Gastrocnemius medialis (tissue), 4 donors: ENCODE results near the gene PCK2.

Source experiments
- POLR2A ChIP-seq, 2 donors: fragments of 450-650 bp; IDR thresholded peaks; one replicate each; pipeline ENCODE4 v1.6.1; 2017; ENCODE audit warnings: antibody characterized with exemption in 2 of 2, mild to moderate bottlenecking in 2 of 2, moderate library complexity in 2 of 2
- TF ChIP-seq, protein P1 (sequence below), 5 experiments: fragments of 450-650 bp in 3 of 5; fragments of 200-600 bp in 2 of 5; sonication (generic) in 2 of 5; IDR thresholded peaks in 4 of 5; conservative IDR thresholded peaks in 1 of 5; 1 replicate in 4 of 5; 2 replicates in 1 of 5; pipeline ENCODE4 v1.5.1; 2016 to 2019; ENCODE audit warnings: antibody characterized with exemption in 5 of 5, mild to moderate bottlenecking in 3 of 5, moderate library complexity in 3 of 5

DNA sequence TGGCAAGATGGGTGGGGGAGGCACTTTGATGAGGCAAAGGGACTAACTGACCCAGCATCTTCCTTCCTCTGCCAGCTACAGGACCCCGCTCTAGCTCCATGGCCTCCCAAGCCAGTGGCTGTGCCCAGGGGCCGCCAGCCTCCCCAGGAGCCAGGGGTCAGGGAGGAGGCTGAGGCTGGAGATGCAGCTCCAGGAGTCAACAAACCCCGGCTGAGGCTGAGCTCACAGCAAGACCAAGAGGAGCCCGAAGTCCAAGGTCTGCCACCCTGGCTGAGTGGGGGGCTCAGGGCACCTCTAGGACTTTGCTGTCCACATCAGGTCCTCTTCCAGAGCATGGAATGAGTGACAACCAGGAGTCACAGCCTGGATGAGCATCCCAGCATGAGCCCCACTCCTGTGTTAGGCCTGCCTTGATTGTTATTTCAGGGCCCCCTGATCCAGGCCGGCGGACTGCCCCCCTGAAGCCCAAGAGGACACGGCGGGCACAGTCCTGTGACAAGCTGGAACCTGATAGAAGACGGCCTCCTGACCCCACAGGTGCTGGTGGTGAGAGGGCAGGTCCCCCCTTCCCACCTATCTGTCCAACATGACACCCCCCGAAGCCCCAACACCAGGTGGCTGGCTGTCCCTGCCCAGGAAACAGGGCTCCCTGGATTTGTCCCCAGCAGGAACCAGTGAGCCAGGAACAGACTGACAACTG lies 25.2 kb upstream of the PCK2 start:
- TF ChIP-seq, protein P1, sequence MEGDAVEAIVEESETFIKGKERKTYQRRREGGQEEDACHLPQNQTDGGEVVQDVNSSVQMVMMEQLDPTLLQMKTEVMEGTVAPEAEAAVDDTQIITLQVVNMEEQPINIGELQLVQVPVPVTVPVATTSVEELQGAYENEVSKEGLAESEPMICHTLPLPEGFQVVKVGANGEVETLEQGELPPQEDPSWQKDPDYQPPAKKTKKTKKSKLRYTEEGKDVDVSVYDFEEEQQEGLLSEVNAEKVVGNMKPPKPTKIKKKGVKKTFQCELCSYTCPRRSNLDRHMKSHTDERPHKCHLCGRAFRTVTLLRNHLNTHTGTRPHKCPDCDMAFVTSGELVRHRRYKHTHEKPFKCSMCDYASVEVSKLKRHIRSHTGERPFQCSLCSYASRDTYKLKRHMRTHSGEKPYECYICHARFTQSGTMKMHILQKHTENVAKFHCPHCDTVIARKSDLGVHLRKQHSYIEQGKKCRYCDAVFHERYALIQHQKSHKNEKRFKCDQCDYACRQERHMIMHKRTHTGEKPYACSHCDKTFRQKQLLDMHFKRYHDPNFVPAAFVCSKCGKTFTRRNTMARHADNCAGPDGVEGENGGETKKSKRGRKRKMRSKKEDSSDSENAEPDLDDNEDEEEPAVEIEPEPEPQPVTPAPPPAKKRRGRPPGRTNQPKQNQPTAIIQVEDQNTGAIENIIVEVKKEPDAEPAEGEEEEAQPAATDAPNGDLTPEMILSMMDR (IDR thresholded peaks at IDR 0.05 in 4 of 5, conservative IDR thresholded peaks at IDR 0.05 in 1 of 5), result no peak
- TF ChIP-seq POLR2A (IDR thresholded peaks at IDR 0.05), result no peak
